DMS114 treated with DMSO at 0.1 percent for 48 hours (cell line): ENCODE results near the gene VKORC1.

Experiments
- DNase-seq: peaks from one replicate; lab custom pipeline; 2025; ENCODE audit not compliant: unreplicated experiment; lab: John Stamatoyannopoulos, UW

Gene VKORC1

GRCh38 chr16:31063843-31064611 lies 30.6 kb downstream of the VKORC1 start:
- DNase-seq, result no peak

- no peak for DNase-seq
These were observed 31.1 kb downstream of the VKORC1 start for GRCh38 chr16:31063495-31063842.

GRCh38 chr16:31061813-31062440 lies 32.7 kb downstream of the VKORC1 start:
- no peak for DNase-seq

- no peak for DNase-seq
These were observed 33.3 kb downstream of the VKORC1 start for GRCh38 chr16:31061126-31061812.

GRCh38 chr16:31055613-31056012 lies 39.0 kb downstream of the VKORC1 start:
- no peak for DNase-seq

- no peak for DNase-seq
These were observed 42.5 kb downstream of the VKORC1 start for GRCh38 chr16:31052114-31052513.

GRCh38 chr16:31050280-31051030 lies 44.1 kb downstream of the VKORC1 start:
- DNase-seq, result no peak

- no peak for DNase-seq
These were observed 50.6 kb downstream of the VKORC1 start for GRCh38 chr16:31043898-31044481.

GRCh38 chr16:31043352-31043751 lies 51.2 kb downstream of the VKORC1 start:
- DNase-seq, result no peak

- no peak for DNase-seq
These were observed 51.7 kb downstream of the VKORC1 start for GRCh38 chr16:31042866-31043265.
